Nucleus accumbens (tissue), 56 donors: ENCODE data around the gene PINLYP.

ENCODE experiments used
- DNase-seq, 56 donors: peaks; one replicate each; lab custom pipeline; 2025; lab: John Stamatoyannopoulos, UW

The PINLYP gene

DNA sequence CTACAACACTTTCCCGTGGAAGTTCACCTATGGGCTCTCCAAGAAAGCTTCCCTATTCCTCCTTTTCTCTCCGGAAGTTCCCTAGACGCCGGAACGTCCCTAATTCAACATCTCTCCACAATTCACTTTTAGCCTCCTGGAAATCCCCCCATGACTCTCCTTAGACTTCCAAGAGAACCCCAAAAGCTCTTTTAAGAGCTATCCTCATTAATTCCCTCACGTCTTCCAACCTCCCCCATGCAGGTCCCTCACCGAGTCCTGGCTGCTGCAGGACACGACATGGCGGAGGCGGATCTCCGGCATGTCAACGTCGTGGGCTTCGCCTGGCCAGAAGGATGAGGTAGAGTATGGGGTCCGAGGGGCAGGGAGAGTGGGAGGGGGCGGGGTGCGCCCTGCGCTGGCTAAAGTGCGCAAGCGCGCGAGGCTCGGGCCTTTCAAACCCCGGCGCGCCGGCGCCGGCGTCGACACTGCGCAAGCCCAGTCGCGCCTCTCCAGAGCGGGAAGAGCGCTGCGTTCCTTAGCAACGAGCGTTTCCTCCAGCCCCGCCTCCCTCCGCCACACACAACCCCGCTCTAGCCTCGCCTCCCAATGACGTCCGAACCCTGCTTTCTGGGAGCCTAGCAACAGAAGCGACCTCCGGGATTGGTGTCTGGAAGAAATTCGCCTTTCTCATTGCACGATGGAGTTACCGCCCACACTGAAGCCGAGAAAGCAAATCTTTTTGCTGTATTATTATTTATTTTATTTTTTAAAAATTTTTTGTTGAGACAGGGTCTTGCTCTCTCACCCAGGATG is at the start of gene PINLYP, which contains the start of gene XRCC1:
Gene PINLYP, plus strand, starts transcription at position 646 of the 795 bp plus-strand sequence. CDS start 1,391 bp downstream, outside the sequence.
Gene XRCC1, minus strand, starts transcription at position 372 of the 795 bp plus-strand sequence. Its CDS starts 69 bp downstream, at position 303.
- DNase-seq, result peak; percentile 69 to 99 (median 95)

DNA sequence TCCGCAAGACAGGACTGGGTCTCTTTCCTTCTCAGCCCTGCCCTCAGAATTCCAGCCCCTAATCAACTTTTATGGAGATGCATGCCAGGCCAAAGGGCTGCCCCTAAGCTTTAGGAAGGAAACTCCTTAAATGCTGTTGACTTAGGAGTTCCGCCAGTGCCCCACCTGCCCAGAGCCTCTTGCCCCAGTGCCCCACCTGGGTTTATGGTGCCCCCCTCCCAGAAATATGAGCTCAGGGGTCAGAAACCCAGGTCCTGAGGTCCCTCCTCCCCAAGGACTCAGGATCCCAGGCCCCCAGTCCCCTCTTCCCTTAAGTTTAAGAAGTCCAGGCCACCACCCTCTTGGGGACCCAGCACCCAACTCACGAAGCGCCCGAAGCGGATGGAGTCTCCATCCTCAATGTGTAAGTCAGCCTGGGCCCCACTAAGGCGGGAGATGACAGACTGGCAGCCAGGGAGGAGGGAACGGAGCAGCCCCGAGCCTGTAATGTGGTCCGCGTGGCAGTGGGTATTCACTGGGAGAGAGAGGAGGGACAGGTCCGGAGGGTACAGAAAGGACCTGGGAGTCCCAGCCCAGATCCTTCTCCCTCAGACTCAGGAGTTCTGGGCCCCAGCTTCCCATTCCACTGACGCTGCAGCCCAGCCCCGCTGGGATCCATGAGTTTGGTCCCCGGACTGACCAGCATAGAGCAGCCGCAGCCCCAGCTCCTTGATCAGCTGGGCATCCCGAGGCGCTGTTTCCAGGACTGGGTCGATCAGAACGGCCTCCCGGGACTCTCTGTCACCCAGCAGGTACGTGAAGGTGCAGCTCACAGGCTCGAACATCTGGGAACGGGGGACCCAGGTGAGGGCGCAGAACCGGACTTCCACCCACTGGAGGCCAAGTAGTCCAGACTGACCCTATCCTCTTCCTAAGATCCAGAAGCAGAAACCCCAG is 49.5 kb upstream of the PINLYP start:
- DNase-seq, result peak in 14 of 56 donors; percentile 6 to 29 (median 20)

DNA sequence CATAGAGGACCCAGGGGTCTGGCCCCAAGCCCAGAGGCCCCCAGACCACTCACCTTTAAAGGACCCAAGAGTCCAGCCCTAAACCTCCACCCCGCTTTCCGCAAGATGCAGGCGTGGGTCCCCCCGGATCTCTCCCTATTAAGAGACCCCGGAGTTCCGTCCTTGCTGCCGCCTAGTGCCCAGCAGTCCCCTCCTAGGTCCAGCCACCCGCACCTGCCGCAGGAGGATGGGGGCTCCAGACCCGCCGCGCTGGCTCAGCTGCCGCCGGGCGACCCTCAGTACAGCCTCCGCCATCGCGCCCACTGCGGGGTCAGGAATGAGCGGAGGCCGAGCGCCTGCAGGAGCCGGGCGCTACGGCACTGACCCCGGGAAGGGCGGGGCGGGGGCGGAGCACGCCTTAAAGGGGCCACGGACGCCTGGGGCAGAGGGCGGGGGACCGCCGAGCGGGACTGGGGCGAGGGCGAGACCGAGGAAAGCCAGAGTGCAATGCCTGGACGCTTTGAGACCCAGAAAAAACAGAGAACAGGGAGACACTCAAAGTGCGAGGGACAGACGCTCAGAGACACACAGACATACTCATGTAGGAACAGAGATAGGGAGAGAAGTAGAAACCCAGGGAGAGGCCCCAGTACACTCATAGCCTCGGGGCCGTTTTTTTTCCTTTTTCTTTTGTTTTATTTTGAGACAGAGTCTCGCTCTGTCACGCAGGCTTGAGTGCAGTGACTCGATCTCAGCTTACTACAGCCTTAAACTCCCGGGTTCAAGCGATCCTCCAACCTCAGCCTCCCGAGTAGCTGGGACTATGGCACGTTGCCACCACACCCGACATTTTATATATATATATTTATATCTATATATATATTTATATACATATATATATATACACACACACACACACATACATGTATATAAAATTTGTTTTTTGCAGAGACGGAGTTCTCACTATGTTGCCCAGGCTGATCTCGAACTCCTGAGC is 48.4 kb upstream of the PINLYP start, which contains the start of gene ETHE1:
Gene ETHE1, minus strand, starts transcription at position 318 of the 976 bp plus-strand sequence. Its CDS starts 24 bp downstream, at position 294.
- peak in 53 of 56 donors; percentile 9 to 87 (median 63) for DNase-seq

DNA sequence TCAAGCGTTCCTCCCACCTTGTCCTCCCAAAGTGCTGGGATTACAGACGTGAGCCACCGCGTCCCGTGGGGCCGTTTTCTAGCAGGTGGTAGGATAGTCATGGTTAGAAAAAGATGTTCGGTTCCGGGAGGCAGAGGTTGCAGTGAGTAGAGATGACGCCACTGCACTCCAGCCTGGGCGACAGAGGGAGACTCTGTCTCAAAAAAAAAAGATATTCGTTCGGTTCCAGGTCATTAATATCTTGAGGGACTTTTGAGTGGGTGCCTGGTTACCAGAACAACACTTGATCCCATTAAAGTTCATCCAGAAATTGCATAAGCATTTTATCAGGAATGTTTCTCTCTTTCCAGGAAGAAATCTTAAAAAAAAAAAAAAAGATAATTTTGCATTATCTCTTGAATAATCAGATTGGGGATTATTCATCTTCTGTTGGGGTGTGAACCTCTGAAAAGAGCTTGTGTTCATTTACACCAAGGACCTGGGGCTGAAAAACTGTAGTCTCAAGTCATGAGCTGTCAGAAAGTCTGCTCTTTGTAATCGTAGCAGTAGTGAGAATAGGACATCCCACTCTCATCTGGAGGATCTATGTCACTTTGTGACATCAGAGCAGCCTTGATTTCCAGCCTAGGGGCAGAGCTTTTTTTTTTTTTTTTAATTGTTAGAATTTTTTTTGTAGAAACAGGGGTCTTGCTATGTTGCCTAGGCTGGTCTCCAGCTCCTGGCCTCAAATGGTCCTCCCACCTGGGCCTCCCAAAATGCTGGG is 47.6 kb upstream of the PINLYP start:
- peak in 5 of 56 donors; percentile 3 to 14 (median 12) for DNase-seq

DNA sequence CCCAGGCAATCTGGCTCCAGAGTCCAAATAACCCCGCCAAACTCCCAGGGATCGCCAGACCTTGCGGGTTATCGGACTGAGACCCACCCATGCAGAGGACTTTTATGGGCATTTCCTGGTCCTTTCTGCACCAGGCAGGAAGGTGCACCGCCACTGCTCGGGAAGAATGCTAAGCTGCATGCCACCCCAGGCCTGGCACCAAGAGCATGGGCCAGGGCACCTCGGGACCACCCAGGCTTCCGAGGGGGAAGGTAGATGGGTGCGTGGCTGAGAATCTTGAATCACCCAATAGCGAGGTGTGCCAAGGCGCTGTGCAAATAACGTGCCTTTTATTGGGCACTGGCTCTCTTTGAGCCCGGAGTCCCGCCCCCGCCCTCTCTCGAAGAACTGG is 43.0 kb upstream of the PINLYP start:
- DNase-seq, result peak in 25 of 56 donors; percentile 43 to 86 (median 73)

DNA sequence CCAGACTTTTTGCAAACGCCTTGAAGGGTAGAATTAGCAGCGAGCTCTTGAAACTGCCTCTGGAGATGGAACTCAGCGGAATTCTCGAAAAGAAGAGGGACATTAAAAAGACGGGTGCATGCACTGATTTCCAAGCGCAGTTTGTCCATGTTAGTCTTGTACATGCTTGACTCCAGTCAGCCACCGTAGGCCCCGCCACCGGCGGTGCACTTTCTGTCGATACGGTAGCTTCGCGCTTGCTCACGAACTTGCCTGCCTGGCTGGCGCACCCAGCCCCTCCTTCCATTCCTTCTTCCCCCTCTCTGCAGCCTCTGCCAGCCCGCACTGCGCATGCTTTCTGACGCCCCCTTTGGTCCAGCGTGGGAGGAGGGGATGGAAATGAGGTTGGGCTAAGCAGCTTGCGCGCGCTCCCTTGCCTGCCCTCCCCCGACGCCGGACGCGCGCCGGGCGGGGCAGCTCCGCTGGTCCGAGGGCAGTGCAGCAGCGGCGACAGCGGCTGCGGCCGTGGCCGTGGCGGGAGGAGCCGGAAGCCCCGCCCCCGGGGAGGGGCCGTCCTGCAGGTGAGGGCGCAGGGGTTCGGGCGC is 42.5 kb upstream of the PINLYP start, which contains the start of gene ZNF575:
Gene ZNF575, plus strand, starts transcription at position 227 of the 584 bp plus-strand sequence. CDS start 1,235 bp downstream, outside the sequence.
- DNase-seq, result peak; percentile 70 to 97 (median 91)

DNA sequence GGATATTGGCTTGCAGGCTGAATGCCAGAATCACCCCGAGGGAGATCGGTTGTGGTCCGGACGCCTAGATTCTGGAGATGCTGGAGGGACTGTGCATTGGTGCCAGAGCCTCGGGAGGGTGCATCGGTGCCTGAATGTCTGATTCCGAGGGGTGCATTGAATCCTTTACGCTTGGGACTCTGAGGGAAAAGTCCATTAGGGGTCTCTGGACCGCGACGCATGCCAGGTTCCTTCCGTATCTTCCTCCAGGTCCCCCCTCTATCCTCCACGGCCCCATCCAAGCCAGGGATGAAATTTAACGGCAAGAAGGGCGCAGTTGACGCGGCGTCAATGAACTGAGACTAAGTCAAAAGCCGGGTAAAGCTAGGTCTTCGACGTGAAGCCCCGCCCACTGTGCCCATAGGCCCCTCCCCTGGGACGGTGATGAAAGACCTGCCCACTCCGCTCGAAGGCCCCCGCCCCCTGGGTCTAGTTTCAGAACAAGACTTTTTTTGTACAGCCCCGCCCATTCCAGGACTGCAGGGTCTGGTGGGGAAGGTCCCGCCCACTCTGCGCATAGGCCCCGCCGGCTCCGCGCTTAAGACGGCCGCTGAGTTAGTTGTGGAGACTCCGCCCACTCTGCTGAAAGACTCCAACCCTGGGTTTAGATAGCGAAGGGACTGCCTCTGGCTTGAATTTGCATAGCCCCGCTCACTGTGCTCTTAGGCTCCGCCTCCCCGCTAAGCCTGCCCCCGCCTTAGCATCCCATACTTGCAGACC is 41.9 kb upstream of the PINLYP start:
- peak; percentile 44 to 96 (median 88) for DNase-seq

DNA sequence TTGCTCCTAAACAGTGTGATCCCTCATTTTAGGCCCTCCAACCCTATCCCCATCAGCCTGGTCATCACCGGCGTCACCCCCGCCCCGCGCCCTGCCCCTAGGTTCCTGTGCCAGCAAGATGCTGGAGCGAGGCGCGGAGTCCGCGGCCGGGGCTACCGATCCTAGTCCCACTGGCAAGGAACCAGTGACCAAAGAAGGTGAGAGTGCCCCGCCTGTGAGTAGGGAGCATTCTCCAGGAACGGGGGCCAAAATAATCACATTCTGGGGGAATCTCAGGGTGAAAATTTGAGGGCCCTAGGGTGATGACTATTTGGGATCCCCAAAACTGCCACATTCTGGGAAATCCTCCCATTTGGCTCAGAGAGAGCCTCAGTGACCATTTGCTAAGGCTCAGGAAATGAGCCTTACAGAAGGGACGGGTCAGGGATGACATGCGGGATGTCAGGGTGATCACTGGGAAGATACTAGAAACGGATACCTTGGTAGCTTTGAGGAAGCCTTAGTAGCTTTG is 41.2 kb upstream of the PINLYP start:
- DNase-seq, result peak in 1 of 56 donors; percentile 13

DNA sequence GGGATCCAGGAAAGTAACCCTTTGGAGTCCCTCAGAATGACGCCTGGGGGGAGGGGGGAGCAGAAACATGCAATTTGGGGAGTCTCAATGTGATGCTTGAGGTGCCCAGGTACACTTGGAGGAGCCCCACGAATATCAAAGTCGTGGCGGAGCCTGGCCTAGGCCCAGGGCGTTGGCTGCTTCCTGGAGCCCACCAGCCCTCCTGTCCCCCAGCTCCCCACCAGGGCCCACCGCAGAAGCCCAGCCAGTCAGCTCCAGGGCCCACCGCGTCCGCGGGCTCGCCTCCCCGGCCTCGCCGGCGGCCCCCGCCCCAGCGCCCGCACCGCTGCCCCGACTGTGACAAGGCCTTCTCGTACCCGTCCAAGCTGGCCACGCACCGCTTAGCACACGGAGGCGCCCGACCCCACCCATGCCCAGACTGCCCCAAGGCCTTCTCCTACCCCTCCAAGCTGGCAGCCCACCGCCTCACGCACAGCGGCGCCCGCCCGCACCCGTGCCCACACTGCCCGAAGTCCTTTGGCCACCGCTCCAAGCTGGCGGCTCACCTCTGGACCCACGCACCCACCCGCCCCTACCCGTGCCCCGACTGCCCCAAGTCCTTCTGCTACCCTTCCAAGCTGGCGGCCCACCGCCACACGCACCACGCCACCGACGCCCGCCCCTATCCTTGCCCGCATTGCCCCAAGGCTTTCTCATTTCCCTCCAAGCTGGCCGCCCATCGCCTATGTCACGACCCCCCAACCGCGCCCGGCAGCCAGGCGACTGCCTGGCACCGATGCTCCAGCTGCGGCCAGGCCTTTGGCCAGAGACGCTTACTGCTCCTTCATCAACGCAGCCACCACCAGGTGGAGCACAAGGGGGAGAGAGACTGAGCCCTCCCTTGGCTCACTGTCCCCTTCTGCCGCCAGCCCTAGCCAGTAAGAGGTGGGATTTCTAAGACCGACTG is 40.5 kb upstream of the PINLYP start:
- DNase-seq, result peak in 47 of 56 donors; percentile 5 to 69 (median 38)

DNA sequence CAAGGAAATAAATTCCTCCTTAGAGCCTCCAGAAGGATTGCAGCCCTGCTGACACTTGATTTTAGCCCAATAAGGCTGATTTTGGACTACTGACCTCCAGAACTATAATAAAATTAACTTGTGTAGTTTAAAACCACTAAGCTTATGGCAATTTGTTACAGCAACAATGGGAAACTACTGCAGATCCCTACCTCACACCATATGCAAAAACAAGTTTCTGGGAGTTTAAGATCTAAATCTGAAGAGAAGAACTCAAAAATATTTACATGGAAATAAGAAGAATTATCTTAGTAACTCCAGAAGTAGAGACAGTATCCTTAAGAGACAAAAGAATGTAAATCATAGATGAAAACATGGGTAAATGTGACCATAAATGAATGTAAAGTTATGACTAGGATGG is 36.7 kb upstream of the PINLYP start:
- DNase-seq, result no peak

DNA sequence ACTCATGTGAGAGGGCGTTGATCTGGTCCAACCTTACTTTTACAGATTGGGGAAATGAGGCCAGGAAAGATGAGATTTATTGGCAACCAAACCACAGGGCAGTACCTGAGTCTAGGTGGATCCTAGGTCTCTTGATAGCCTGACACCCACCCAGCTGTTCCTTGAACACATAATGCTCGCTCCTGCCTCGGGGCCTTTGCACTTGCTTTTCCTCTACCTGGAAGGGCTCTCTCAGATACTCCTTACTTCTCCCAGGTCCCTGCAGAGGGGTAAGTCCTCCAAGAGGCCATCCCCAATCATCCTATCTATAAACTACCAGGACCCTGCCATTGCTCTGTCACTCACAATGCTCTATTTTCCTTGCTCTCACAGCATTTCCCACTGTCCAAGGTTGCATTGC is 35.2 kb upstream of the PINLYP start:
- no peak for DNase-seq

DNA sequence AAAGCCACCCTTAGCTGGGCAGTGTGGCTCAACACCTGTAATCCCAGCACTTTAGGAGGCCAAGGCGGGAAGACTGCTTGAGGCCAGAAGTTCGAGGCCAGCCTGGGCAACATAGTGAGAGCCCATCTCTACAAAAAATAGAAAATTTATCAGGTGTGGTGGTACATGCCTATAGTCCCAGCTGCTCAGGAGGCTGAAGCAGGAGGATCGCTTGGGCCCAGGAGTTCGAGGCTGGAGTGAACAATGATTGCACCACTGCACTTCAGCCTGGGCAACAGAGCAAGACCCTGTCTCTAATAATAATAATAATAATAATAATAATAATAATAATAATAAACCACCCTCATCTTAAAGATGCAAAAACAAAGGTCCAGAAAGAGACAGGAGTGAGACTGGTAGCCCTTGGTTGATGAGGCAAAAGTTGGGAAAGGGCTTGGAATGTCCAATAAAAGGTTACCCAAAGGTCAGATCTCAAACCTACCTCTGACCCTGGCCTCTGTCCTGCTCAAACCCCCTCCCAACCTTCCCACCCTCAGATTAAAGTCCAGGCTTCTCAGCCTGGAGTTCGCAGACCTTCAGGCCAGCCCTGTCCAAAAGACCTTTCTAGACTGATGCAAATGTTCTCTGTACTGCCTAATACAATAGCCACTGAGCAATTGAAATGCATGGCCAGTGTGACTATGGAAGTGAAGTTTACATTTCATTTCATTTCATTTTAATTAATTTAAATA is 33.5 kb upstream of the PINLYP start:
- no peak for DNase-seq

DNA sequence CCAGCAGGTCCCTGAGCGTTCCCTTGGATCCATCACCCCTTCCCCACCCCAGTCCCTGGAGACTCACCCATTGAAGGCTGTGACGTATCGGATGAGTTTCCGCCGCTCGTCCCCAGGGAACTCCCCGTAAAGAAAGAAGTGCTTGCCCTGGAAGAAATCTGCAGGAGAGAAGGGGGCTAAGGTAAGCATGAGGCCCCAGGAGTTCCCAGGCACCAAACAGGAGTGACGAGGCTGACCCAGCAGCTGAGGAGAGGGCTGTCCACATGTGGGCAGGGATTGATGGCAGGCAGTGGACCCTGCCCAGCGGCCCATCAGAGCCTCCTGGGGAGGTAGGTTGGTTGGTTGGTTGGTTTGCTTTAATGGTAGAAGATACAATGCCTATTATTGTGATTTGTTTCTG is 31.5 kb upstream of the PINLYP start:
- no peak for DNase-seq

DNA sequence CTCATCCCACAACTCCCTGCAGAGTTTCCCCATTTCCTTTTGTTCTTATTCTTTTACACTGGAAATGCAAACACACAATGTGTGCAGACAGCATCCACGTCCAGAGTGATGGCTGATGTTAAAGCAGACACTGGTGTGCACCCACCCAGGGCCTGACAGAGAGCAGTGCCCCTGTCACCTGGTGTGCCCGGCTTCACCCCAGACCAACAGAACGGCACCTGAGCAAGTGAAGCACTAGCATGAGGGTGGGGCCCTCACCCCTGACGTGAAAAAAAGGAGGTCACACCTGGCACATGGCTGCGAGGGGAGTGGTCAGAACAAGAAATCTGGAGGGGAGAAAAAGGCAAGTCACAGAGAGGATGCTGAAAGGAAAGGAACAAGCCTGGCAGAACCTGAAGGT is 30.3 kb upstream of the PINLYP start:
- DNase-seq, result no peak

DNA sequence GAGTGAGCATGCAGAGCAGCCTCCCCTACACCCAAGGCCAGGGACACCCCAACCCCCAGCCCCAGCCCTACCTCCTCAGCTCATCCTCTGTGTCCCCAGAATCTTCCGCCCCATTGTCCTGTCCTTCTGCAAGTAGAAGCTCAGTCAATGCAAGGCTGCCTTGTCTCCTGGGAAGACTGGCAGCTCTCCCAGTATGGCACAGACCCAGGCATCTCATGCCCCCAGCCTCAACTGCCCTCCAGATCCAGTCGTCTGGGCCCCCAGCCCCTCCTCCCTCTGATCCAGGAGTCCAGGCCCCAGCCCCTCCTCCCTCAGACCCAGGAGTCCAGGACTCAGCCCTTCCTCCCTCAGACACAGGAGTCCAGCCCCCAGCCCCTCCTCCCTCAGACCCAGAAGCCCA is 29.6 kb upstream of the PINLYP start:
- DNase-seq, result peak in 15 of 56 donors; percentile 2 to 32 (median 11)

DNA sequence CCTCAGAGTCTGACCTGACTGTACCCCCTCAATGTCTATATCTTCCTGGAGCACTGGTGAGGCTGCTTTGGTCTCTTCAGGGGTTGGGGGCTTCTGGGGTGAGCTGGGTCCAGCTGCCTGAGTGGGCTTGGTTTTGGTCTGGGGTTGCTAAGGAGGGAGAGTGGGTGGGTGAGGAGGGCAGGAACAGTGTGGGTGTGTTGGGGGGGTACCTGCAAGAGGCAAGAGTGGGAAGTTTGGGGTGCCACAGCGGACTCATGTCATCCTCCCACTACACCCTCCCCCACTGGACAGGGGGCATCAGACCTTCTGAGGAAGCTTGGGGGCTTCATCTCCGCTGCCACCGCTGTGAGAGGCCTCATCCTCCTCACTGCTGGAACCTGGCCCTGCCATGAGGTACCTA is 29.0 kb upstream of the PINLYP start:
- no peak for DNase-seq
